Lung (tissue), 12 donors: ENCODE results near the gene GRIN3B. TPM values are rescaled to one million over a fixed set of nuclear protein-coding genes. Genes with fewer than 3 reads are reported as not detected.

Experiments
- ATAC-seq: fragments of 200-7000 bp; cut with Tn5 transposase; one replicate; pipeline ENCODE4 v1.9.1; 2020; ENCODE audit warnings: moderate number of reproducible peaks; ENCODE audit not compliant: insufficient read depth, low FRiP score
- DNase-seq, 3 donors: peaks; one replicate each; pipeline ENCODE4 v3.0.0-alpha.2; 2013 to 2017
- H3K27ac ChIP-seq, 2 donors: one replicate each; pipeline ENCODE4 v1.5.1; 2013; ENCODE audit warnings: mild to moderate bottlenecking in 2 of 2, moderate library complexity in 2 of 2, control low read depth in 1 of 2, inconsistent platforms in 1 of 2, low read depth in 1 of 2, low read length in 1 of 2
- H3K27me3 ChIP-seq, 3 donors: one replicate each; pipeline ENCODE4 v1.5.1; 2013; ENCODE audit warnings: low read length in 2 of 3; ENCODE audit not compliant: control insufficient read depth in 3 of 3, insufficient read depth in 3 of 3
- H3K36me3 ChIP-seq, 4 donors: one replicate each; pipeline ENCODE4 v1.5.1; 2013; ENCODE audit warnings: low read length in 4 of 4, mild to moderate bottlenecking in 1 of 4, moderate library complexity in 1 of 4; ENCODE audit not compliant: control insufficient read depth in 4 of 4, insufficient read depth in 4 of 4
- H3K4me1 ChIP-seq, 5 donors: one replicate each; pipeline ENCODE4 v1.5.1; 2013; ENCODE audit warnings: low read length in 5 of 5, mild to moderate bottlenecking in 2 of 5, moderate library complexity in 1 of 5; ENCODE audit not compliant: control insufficient read depth in 5 of 5, insufficient read depth in 5 of 5
- H3K4me3 ChIP-seq: one replicate; pipeline ENCODE4 v1.5.1; 2013; ENCODE audit warnings: mild to moderate bottlenecking, control low read depth, moderate library complexity
- H3K9ac ChIP-seq, 2 donors: one replicate each; pipeline ENCODE4 v1.5.1; 2013; ENCODE audit warnings: low read length in 2 of 2, control low read depth in 1 of 2; ENCODE audit not compliant: insufficient read depth in 1 of 2
- H3K9me3 ChIP-seq, 4 donors: one replicate each; pipeline ENCODE4 v1.5.1; 2013; ENCODE audit warnings: low read length in 3 of 4, mild to moderate bottlenecking in 1 of 4, moderate library complexity in 1 of 4; ENCODE audit not compliant: control insufficient read depth in 4 of 4, insufficient read depth in 3 of 4
- CTCF ChIP-seq: IDR thresholded peaks from 2 replicates; pipeline ENCODE4 v1.5.1; 2012; ENCODE audit warnings: mild to moderate bottlenecking; ENCODE audit errors: control extremely low read depth, extremely low read depth
- WGBS, 2 donors: extraction: QIAGEN DNeasy Blood & Tissue Kit; methylation state at CpG; one replicate each; pipeline ENCODE4 v1.1.7; 2013; 5-methylcytosine and 5-hydroxymethylcytosine counted together
- polyA plus RNA-seq, 2 donors: library from polyadenylated mRNA; stranded (reverse); fragments of 200-250 nt; gene quantifications; one replicate each; pipeline ENCODE4 v1.2.1, GENCODE V29; 2013
- total RNA-seq, 2 donors: library from RNA; depleted of rRNA in 1 of 2; stranded (reverse); fragments of >200 nt in 1 of 2; gene quantifications; one replicate each; pipeline ENCODE4 v1.2.1, GENCODE V29; 2014 to 2021
- donor health status: control.
- donor health status: control.
- donor health status: Bipolar disorder and iron deficiency.
- donor health status: healthy.
- donor health status: DM: yes; HTN: yes; CAD: no.

The GRIN3B gene
- total and polyA plus RNA-seq, 4 donors: 1.3 to 11.6 (median 2.4) TPM

GRCh38 chr19:1052349-1052975 lies 52.2 kb downstream of the GRIN3B start:
- ATAC-seq (no peak), DNase-seq (no peak)
- H3K4me1 ChIP-seq: no peaks in the 10 kb centered on the region
- no peak overlapping the region for H3K27ac ChIP-seq
- H3K9ac ChIP-seq: no peak overlapping the region
- H3K36me3 ChIP-seq: peaks cover 0 to 11% (median 0%) of the 10 kb centered on the region in 4 donors
- H3K4me3 ChIP-seq: no peak overlapping the region
- no peaks in the 10 kb centered on the region for H3K27me3 ChIP-seq
- no peak for TF ChIP-seq CTCF
- WGBS, 2 donors: 79 to 85% methylated on average over 2 to 4 of the region's 5 CpGs
- peaks cover 0 to 16% (median 6%) of the 10 kb centered on the region in 4 donors for H3K9me3 ChIP-seq

GRCh38 chr19:1053176-1054101 lies 53.2 kb downstream of the GRIN3B start:
- WGBS, 2 donors: 92 to 94% methylated on average over 31 of the region's 31 CpGs
- H3K27ac ChIP-seq: no peak overlapping the region
- no peak for ATAC-seq
- H3K4me1 ChIP-seq: no peaks in the 10 kb centered on the region
- no peak for DNase-seq
- peaks cover 0 to 23% (median 10%) of the 10 kb centered on the region in 4 donors for H3K9me3 ChIP-seq
- H3K9ac ChIP-seq: no peak overlapping the region
- H3K4me3 ChIP-seq: no peak overlapping the region
- no peak for TF ChIP-seq CTCF
- H3K27me3 ChIP-seq: no peaks in the 10 kb centered on the region
- peaks cover 0 to 11% (median 0%) of the 10 kb centered on the region in 4 donors for H3K36me3 ChIP-seq

- Histone ChIP-seq H3K4me3 (no peak overlapping the region), H3K36me3 (peaks cover 0 to 11% (median 0%) of the 10 kb centered on the region in 4 donors), H3K27me3 (no peaks in the 10 kb centered on the region), H3K9me3 (peaks cover 0 to 29% (median 11%) of the 10 kb centered on the region in 4 donors), H3K9ac (no peak overlapping the region), H3K4me1 (no peaks in the 10 kb centered on the region), H3K27ac (no peak overlapping the region)
- WGBS, 2 donors: 94 to 96% methylated on average over 23 to 28 of the region's 28 CpGs
- ATAC-seq (no peak), DNase-seq (no peak)
- no peak for TF ChIP-seq CTCF
Observed at GRCh38 chr19:1054102-1055027, 54.1 kb downstream of the GRIN3B start.
